Colonic mucosa (tissue), 4 donors: ENCODE measurements around the gene SYTL3. TPM values are rescaled to one million over a fixed set of nuclear protein-coding genes. Genes with fewer than 3 reads are reported as not detected.

Experiments used
- DNase-seq: peaks from one replicate; pipeline ENCODE4 v3.0.0-alpha.2; 2020
- H3K27ac ChIP-seq: fragments of 200-600 bp; one replicate; pipeline ENCODE4 v1.8.0; 2021
- H3K27me3 ChIP-seq: fragments of 200-600 bp; one replicate; pipeline ENCODE4 v1.8.0; 2021
- H3K36me3 ChIP-seq: fragments of 200-600 bp; one replicate; pipeline ENCODE4 v1.8.0; 2021
- H3K4me1 ChIP-seq: fragments of 200-600 bp; one replicate; pipeline ENCODE4 v1.8.0; 2021; ENCODE audit warnings: mild to moderate bottlenecking
- H3K4me3 ChIP-seq: fragments of 200-600 bp; one replicate; pipeline ENCODE4 v1.8.0; 2021
- H3K9ac ChIP-seq, 2 donors: one replicate each; pipeline ENCODE4 v1.7.0; 2013; ENCODE audit warnings: control low read depth in 2 of 2, low read depth in 2 of 2, low read length in 2 of 2
- H3K9me3 ChIP-seq: fragments of 200-600 bp; one replicate; pipeline ENCODE4 v1.8.0; 2021
- intact Hi-C: fragments of 100-400 bp; cut with DNase I; formaldehyde crosslinking; loops from one replicate; pipeline ENCODE4 v1.14.1; 2022
- total RNA-seq, 2 donors: library from RNA; stranded (reverse); fragmentation: NEBNext Ultra II Directional in 1 of 2; extraction: Animal tissue kit (Norgen Biotek cat#: 25700) in 1 of 2; gene quantifications; one replicate each; pipeline ENCODE4 v1.2.1, GENCODE V29; 2021
- TF ChIP-seq, protein P1 (sequence below): fragments of 200-600 bp; IDR thresholded peaks from one replicate; pipeline ENCODE4 v1.8.0; 2022; ENCODE audit warnings: antibody characterized with exemption, mild to moderate bottlenecking
- donor health status: healthy.
- donor health status: DM: no; HTN: no; CAD: no.
- donor health status: DM: no; HTN: no; CAD: no.

SYTL3 gene
- total RNA-seq, 2 donors from 2014 or later, result 1.1 to 3.1 TPM

DNA sequence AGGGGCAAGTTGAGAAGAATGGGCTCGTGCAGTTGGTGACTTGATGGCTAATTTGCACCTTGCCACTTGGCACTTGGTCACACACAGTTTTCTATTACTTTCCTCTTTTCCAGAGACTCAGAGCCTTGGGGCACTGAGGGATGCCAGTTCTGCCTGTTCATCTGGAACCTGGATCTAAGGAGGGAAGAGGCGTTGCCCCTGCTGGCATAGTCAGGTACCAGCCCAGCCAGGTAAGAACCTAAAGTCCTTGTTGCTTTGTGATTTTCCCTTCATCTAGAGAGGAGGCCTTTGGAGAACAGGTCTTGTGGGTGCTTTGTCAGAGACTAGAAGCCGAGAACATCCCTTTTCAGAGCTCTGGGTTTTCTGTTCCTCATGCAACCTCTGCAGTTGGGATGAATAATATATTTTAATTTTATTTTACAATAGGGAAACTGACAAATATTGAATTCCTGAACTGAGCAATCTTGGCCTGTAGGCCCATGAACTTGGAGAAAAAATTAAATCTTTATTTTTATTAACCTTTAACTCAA, 11.4 kb downstream of the SYTL3 start:
- Histone ChIP-seq H3K4me1 (no peaks in the 10 kb centered on the region), H3K36me3 (no peaks in the 10 kb centered on the region), H3K27ac (no peak overlapping the region), H3K9me3 (no peaks in the 10 kb centered on the region), H3K4me3 (no peak overlapping the region), H3K27me3 (no peaks in the 10 kb centered on the region), H3K9ac (no peak overlapping the region)
- DNase-seq, result no peak
- intact Hi-C loops, result loop anchor here (5.0 kb wide), 1 partner anchor 36 kb away; no protein-coding TSS in a partner anchor
- TF ChIP-seq, protein P1, sequence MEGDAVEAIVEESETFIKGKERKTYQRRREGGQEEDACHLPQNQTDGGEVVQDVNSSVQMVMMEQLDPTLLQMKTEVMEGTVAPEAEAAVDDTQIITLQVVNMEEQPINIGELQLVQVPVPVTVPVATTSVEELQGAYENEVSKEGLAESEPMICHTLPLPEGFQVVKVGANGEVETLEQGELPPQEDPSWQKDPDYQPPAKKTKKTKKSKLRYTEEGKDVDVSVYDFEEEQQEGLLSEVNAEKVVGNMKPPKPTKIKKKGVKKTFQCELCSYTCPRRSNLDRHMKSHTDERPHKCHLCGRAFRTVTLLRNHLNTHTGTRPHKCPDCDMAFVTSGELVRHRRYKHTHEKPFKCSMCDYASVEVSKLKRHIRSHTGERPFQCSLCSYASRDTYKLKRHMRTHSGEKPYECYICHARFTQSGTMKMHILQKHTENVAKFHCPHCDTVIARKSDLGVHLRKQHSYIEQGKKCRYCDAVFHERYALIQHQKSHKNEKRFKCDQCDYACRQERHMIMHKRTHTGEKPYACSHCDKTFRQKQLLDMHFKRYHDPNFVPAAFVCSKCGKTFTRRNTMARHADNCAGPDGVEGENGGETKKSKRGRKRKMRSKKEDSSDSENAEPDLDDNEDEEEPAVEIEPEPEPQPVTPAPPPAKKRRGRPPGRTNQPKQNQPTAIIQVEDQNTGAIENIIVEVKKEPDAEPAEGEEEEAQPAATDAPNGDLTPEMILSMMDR, result no peak

DNA sequence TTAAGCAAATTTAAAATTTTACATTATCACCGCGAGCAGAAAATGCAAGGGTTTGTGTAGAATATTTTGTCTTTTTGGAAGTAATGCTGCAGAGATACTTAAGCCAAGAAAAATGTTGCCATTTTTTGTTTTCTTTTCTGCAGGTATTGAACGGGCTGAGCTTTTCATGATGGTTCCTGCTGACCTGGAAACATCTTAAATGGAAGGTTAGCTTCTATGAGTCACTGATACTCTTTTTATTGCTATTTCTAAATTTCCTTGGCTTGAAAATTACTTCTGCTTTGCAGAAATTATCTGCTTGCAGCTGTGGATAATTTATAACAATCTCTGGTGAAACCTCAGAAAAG, 12.7 kb downstream of the SYTL3 start:
- intact Hi-C loops, result loop anchor here (5.0 kb wide), 1 partner anchor 35 kb away; no protein-coding TSS in a partner anchor

DNA sequence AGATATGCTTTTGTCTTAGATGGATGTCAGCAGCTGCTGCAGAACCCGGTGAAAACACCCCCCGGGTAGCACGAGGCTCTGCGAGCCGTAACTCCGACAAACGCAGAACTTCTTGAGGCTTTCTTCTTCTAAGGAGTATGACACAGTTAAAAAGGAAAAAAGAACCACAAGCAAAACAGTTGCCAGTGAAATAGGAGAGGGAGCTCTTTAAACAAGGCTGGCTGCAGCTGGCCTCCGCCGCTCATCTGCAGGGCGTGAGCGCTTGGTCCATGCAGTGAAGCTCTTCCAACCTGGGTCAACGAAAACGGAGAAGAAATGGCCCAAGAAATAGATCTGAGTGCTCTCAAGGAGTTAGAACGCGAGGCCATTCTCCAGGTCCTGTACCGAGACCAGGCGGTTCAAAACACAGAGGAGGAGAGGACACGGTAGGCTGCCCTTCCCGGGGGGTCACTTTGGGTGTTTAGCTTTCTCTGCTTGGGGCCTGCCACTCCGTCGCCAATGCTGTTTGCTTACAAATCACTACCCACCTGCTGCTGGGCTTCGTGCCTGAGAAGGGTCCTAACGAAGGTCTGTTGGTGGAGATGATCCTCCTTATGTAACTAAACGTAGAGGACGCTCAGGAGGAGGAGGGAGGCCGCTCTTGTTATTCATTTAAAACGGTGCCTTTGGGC, 13.2 kb downstream of the SYTL3 start:
- intact Hi-C loops, result loop anchor here (5.0 kb wide), 1 partner anchor 34 kb away; no protein-coding TSS in a partner anchor
- no peaks in the 10 kb centered on the region for H3K4me1 ChIP-seq
- no peak overlapping the region for H3K4me3 ChIP-seq

More for the DNA sequence above, 12.7 kb downstream of the SYTL3 start:
- Histone ChIP-seq H3K27ac (peak overlapping the region; percentile 0), H3K36me3 (no peaks in the 10 kb centered on the region), H3K9me3 (no peaks in the 10 kb centered on the region), H3K9ac (no peak overlapping the region), H3K4me3 (no peak overlapping the region), H3K27me3 (no peaks in the 10 kb centered on the region), H3K4me1 (no peaks in the 10 kb centered on the region)
- DNase-seq, result no peak
- TF ChIP-seq, protein P1, result no peak

GRCh38 chr6:158663625-158664165, 13.8 kb downstream of the SYTL3 start:
- H3K4me3 ChIP-seq, result no peak overlapping the region
- peak overlapping the region; percentile 0 for H3K27ac ChIP-seq
- TF ChIP-seq, protein P1, result no peak

More for the DNA sequence above, 13.2 kb downstream of the SYTL3 start:
- Histone ChIP-seq H3K9ac (peak overlapping the region in 1 of 2 donors; percentile 43), H3K9me3 (no peaks in the 10 kb centered on the region), H3K27ac (peak overlapping the region; percentile 0), H3K36me3 (no peaks in the 10 kb centered on the region), H3K27me3 (no peaks in the 10 kb centered on the region)
- DNase-seq, result no peak
- TF ChIP-seq, protein P1, result no peak

DNA sequence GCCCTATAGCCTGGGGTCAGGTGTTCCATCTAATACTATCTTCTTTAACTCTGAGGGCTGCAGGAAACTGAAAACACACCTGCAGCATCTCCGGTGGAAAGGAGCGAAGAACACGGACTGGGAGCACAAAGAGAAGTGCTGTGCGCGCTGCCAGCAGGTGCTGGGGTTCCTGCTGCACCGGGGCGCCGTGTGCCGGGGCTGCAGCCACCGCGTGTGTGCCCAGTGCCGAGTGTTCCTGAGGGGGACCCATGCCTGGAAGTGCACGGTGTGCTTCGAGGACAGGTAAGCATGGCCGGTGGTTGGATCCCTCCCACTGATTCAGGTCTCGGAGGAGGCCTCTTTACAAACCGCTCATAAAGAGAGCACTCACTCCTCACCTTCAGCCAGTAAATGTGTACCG, 15.5 kb downstream of the SYTL3 start:
- H3K4me1 ChIP-seq, result no peaks in the 10 kb centered on the region

More at GRCh38 chr6:158663625-158664165, 13.8 kb downstream of the SYTL3 start:
- Histone ChIP-seq H3K9me3 (no peaks in the 10 kb centered on the region), H3K9ac (peak overlapping the region in 1 of 2 donors; percentile 43), H3K4me1 (no peaks in the 10 kb centered on the region), H3K36me3 (no peaks in the 10 kb centered on the region), H3K27me3 (no peaks in the 10 kb centered on the region)
- no peak for DNase-seq
- intact Hi-C loops, result loop anchor here (5.0 kb wide), 1 partner anchor 34 kb away; no protein-coding TSS in a partner anchor

More for the DNA sequence above, 15.5 kb downstream of the SYTL3 start:
- Histone ChIP-seq H3K9ac (no peak overlapping the region), H3K4me3 (no peak overlapping the region), H3K9me3 (no peaks in the 10 kb centered on the region), H3K27ac (no peak overlapping the region), H3K27me3 (no peaks in the 10 kb centered on the region), H3K36me3 (no peaks in the 10 kb centered on the region)
- DNase-seq, result peak; percentile 15
- intact Hi-C loops, result no loop called here
- TF ChIP-seq, protein P1, result no peak
